K562 (cell line): ENCODE measurements around the gene PPM1N. TPM values are rescaled to one million over a fixed set of nuclear protein-coding genes. Genes with fewer than 3 reads are reported as not detected.

Experiments
- ATAC-seq: fragments of 200-7000 bp; cut with Tn5 transposase; 3 replicates; pipeline ENCODE4 v1.9.1; 2020; ENCODE audit warnings: moderate library complexity
- BruUV-seq: library from RNA; stranded (reverse); fragments of 400-500 nt; replicated peaks from 2 replicates; lab custom pipeline; 2021; lab: Mats Ljungman, UMichigan
- CTCF ChIA-PET: fragments of 300-600 bp; formaldehyde crosslinking; extraction: SDS; loops from one replicate; lab custom pipeline; 2021; ENCODE audit warnings: low intra/inter-chr PET ratio; lab: Yijun Ruan, JAX
- POLR2A ChIA-PET: fragments of 300-600, 350-650 bp; sonication (Branson Sonifier 250); formaldehyde crosslinking; extraction: SDS; loops from one replicate; lab custom pipeline; 2021; ENCODE audit warnings: antibody characterized with exemption, inconsistent platforms; lab: Yijun Ruan, JAX
- DNase-seq, 4 experiments: peaks; one replicate each; pipeline versions ENCODE4 v3.0.0 to v3.0.0-alpha.2; 2011 to 2018; ENCODE audit warnings: low spot score in 3 of 4, mixed read lengths in 3 of 4; ENCODE audit errors: extremely low read depth in 1 of 4
- FAIRE-seq: peaks from 2 replicates; lab custom pipeline; 2011; peaks lifted over from hg19 to GRCh38; lab: Jason Lieb, UNC
- H2AFZ ChIP-seq: 2 replicates; pipeline ENCODE4 v1.6.0; 2011; ENCODE audit warnings: low read depth, low read length, control low read depth, inconsistent platforms
- H3K27ac ChIP-seq: fragments of 200-600 bp; 3 replicates; pipeline ENCODE4 v1.8.0; 2011; ENCODE audit warnings: low read depth, mild to moderate bottlenecking, control low read depth, inconsistent platforms, low read length, moderate library complexity, mixed read lengths; ENCODE audit errors: extremely low read depth
- H3K27me3 ChIP-seq, 2 experiments: fragments of 300-600 bp in 1 of 2; 2 replicates in 1 of 2; 3 replicates in 1 of 2; pipeline versions ENCODE4 v1.6.0 to v1.8.0; 2011; ENCODE audit warnings: inconsistent platforms in 2 of 2, low read length in 2 of 2, mild to moderate bottlenecking in 1 of 2, mixed read lengths in 1 of 2, moderate library complexity in 1 of 2; ENCODE audit not compliant: control insufficient read depth in 2 of 2, insufficient read depth in 2 of 2
- H3K36me3 ChIP-seq: fragments of 300-600 bp; 3 replicates; pipeline ENCODE4 v1.8.0; 2011; ENCODE audit warnings: mild to moderate bottlenecking, low read length, inconsistent platforms; ENCODE audit not compliant: control insufficient read depth, insufficient read depth
- H3K4me1 ChIP-seq, 2 experiments: fragments of 200-600 bp in 1 of 2; replicated peaks in 1 of 2; 2 replicates in 1 of 2; 3 replicates in 1 of 2; pipeline versions ENCODE4 v1.5.1 to v1.8.0; 2011; ENCODE audit warnings: inconsistent platforms in 2 of 2, low read length in 2 of 2, mild to moderate bottlenecking in 1 of 2, mixed read lengths in 1 of 2, moderate library complexity in 1 of 2; ENCODE audit not compliant: control insufficient read depth in 2 of 2, insufficient read depth in 2 of 2
- H3K4me2 ChIP-seq: 2 replicates; pipeline ENCODE4 v1.6.1; 2011; ENCODE audit warnings: low read length, control low read depth, inconsistent platforms, mixed read lengths; ENCODE audit not compliant: insufficient read depth
- H3K4me3 ChIP-seq: fragments of 200-600 bp; sonication (generic), shearing (Covaris generic); 2 replicates; pipeline ENCODE4 v1.5.1; 2016; ENCODE audit warnings: control low read depth, inconsistent platforms
- H3K79me2 ChIP-seq: fragments of 200-600 bp; 3 replicates; pipeline ENCODE4 v1.8.0; 2011; ENCODE audit warnings: low read length, inconsistent platforms; ENCODE audit not compliant: control insufficient read depth, insufficient read depth
- H3K9ac ChIP-seq, 2 experiments: 2 replicates each; pipeline versions ENCODE4 v1.6.0 to v1.6.1; 2011; ENCODE audit warnings: low read depth in 2 of 2, low read length in 2 of 2, control low read depth in 1 of 2, inconsistent platforms in 1 of 2, mild to moderate bottlenecking in 1 of 2, mixed read lengths in 1 of 2; ENCODE audit not compliant: insufficient read depth in 1 of 2
- H3K9me1 ChIP-seq: one replicate; pipeline ENCODE4 v1.6.0; 2011; ENCODE audit warnings: inconsistent platforms, mild to moderate bottlenecking, low read length, moderate library complexity; ENCODE audit not compliant: control insufficient read depth, insufficient read depth
- H3K9me3 ChIP-seq: replicated peaks from 2 replicates; pipeline ENCODE4 v1.5.1; 2011; ENCODE audit warnings: low read depth, low read length, inconsistent platforms; ENCODE audit not compliant: control insufficient read depth, insufficient read depth
- H4K20me1 ChIP-seq: replicated peaks from 2 replicates; pipeline ENCODE4 v1.6.1; 2011; ENCODE audit warnings: low read length, inconsistent platforms, mixed read lengths; ENCODE audit not compliant: control insufficient read depth, insufficient read depth
- ATF7 ChIP-seq: fragments of 450-650 bp; IDR thresholded peaks from 2 replicates; pipeline ENCODE4 v1.7.1; 2014; ENCODE audit warnings: mild to moderate bottlenecking, moderate library complexity
- CXXC5 ChIP-seq: fragments of 250-450 bp; sonication (Bioruptor Pico); IDR thresholded peaks from 2 replicates; pipeline ENCODE4 v1.8.0; 2022; ENCODE audit warnings: inconsistent platforms, mild to moderate bottlenecking, moderate library complexity
- DDX20 ChIP-seq: fragments of 450-650 bp; IDR thresholded peaks from 2 replicates; pipeline ENCODE4 v1.6.1; 2016; ENCODE audit warnings: missing genetic modification characterization, low read depth, mild to moderate bottlenecking, missing compliant biosample characterization, moderate library complexity
- E2F1 ChIP-seq: sonication (generic); formaldehyde crosslinking; IDR thresholded peaks from 2 replicates; pipeline ENCODE4 v1.8.1; 2023; ENCODE audit warnings: mild to moderate bottlenecking, missing genetic modification reagents, moderate library complexity
- FOS ChIP-seq: IDR thresholded peaks from 3 replicates; pipeline ENCODE4 v1.6.1; 2011; ENCODE audit not compliant: insufficient read length; ENCODE audit errors: extremely low read depth
- FOXK2 ChIP-seq, 2 experiments: fragments of 450-650 bp; IDR thresholded peaks in 1 of 2; conservative IDR thresholded peaks in 1 of 2; 2 replicates each; pipeline ENCODE4 v1.6.1; 2016; ENCODE audit warnings: low read depth in 2 of 2, mild to moderate bottlenecking in 1 of 2
- L3MBTL2 ChIP-seq: fragments of 450-650 bp; IDR thresholded peaks from 2 replicates; pipeline ENCODE4 v1.6.1; 2016; ENCODE audit warnings: mild to moderate bottlenecking, moderate library complexity
- NEUROD1 ChIP-seq: fragments of 150-350 bp; IDR thresholded peaks from 2 replicates; pipeline ENCODE4 v1.6.1; 2014; ENCODE audit warnings: borderline replicate concordance, low read length, low read depth; ENCODE audit not compliant: partially characterized antibody
- PKNOX1 ChIP-seq: fragments of 450-650 bp; IDR thresholded peaks from 2 replicates; pipeline ENCODE4 v1.6.1; 2016
- PPARD ChIP-seq: fragments of 250-450 bp; sonication (Bioruptor Pico); IDR thresholded peaks from 2 replicates; pipeline ENCODE4 v1.8.0; 2022; ENCODE audit warnings: inconsistent platforms, mild to moderate bottlenecking, moderate library complexity
- SP2 ChIP-seq: IDR thresholded peaks from 2 replicates; pipeline ENCODE4 v1.6.1; 2011; ENCODE audit warnings: mild to moderate bottlenecking, low read depth, low read length, moderate library complexity; ENCODE audit not compliant: poor library complexity, severe bottlenecking; ENCODE audit errors: extremely low read depth
- STAT5A ChIP-seq: IDR thresholded peaks from 2 replicates; pipeline ENCODE4 v1.6.1; 2012; ENCODE audit warnings: low read length, inconsistent platforms, borderline replicate concordance
- SUPT5H ChIP-seq: fragments of 450-650 bp; IDR thresholded peaks from 2 replicates; pipeline ENCODE4 v1.6.1; 2016
- TCF7L2 ChIP-seq: fragments of 150-350 bp; IDR thresholded peaks from 2 replicates; pipeline ENCODE4 v1.6.1; 2016; ENCODE audit warnings: low read depth, mild to moderate bottlenecking, low read length, moderate library complexity
- VEZF1 ChIP-seq: fragments of 200-800 bp; sonication (Bioruptor generic); IDR thresholded peaks from 2 replicates; pipeline ENCODE4 v1.6.1; 2017; ENCODE audit warnings: missing genetic modification characterization, missing compliant biosample characterization
- ZNF311 ChIP-seq: fragments of 250-450 bp; sonication (Bioruptor Pico); IDR thresholded peaks from 2 replicates; pipeline ENCODE4 v1.4.0; 2020; ENCODE audit warnings: mild to moderate bottlenecking, moderate library complexity
- ZNF347 ChIP-seq: fragments of 450-650 bp; formaldehyde crosslinking; IDR thresholded peaks from 2 replicates; pipeline ENCODE4 v1.4.0; 2020; ENCODE audit warnings: low read depth, mild to moderate bottlenecking, moderate library complexity
- WGBS: fragments of 100-300 bp; shearing (Covaris generic); methylation state at CpG from one replicate; pipeline ENCODE4 v1.1.6; 2016; ENCODE audit warnings: low coverage, mixed read lengths; ENCODE audit not compliant: insufficient coverage; ENCODE audit errors: missing lambda C conversion rate; 5-methylcytosine and 5-hydroxymethylcytosine counted together
- in situ Hi-C: fragments of 300-500 bp; cut with MboI; formaldehyde crosslinking; loops from 4 replicates; pipeline ENCODE4 v1.15.0; 2018; ENCODE audit warnings: inconsistent platforms, mixed read lengths
- intact Hi-C: fragments of 100-400 bp; cut with micrococcal nuclease; formaldehyde crosslinking; loops from 2 replicates; pipeline ENCODE4 v1.14.2; 2022
- polyA plus RNA-seq, 8 experiments: library from polyadenylated mRNA; depleted of rRNA in 4 of 8; stranded (reverse) in 5 of 8; unstranded in 3 of 8; fragments of >200 nt; fragmentation: Nextera tagmentation in 2 of 8; fragmentation: Illumina TruSeq in 1 of 8; extraction: Ambion mirVana in 2 of 8; extraction: Trizol in 1 of 8; gene quantifications; 2 replicates each; pipeline versions ENCODE4 v1.2.1 to v1.2.3, GENCODE V29; 2011 to 2014; ENCODE audit warnings: inconsistent platforms in 1 of 8, missing spikeins in 1 of 8
- total RNA-seq, 7 experiments: library from RNA; depleted of rRNA in 6 of 7; stranded (reverse); fragments of >200 nt in 6 of 7; fragmentation: Illumina TruSeq in 2 of 7; extraction: Trizol in 2 of 7; gene quantifications; 2 replicates each; pipeline versions ENCODE4 v1.2.1 to v1.2.3, GENCODE V29; 2011 to 2021; ENCODE audit warnings: low replicate concordance in 1 of 7

Gene PPM1N
- total and polyA plus RNA-seq, 9 of the 15 experiments (the other 6 are each of a cell fraction or from before 2014, with no cell fraction given), result 4.5 to 15.6 (median 8.7) TPM

- in situ Hi-C loops, result no loop called here
- 62% methylated on average over 7 of the region's 9 CpGs for WGBS
- no peaks in the 10 kb centered on the region for H3K79me2 ChIP-seq
- H3K27ac ChIP-seq, result no peak overlapping the region
- H3K9me3 ChIP-seq, result no peaks in the 10 kb centered on the region; the same call in 1 of the 2 replicates
- H3K27me3 ChIP-seq, result no peaks in the 10 kb centered on the region
- POLR2A ChIA-PET, result interaction anchor here (0.6 to 2.7 kb wide), 5 partner anchors 11 to 87 kb away, joined by 3 to 10 read pairs (median 4); no protein-coding TSS in a partner anchor
- ATAC-seq (peak; percentile 77), FAIRE-seq (peak; percentile 85), DNase-seq (peak; percentile 76 to 89 (median 82))
- H3K4me3 ChIP-seq, result no peak overlapping the region
- no peak overlapping the region for H3K9ac ChIP-seq
- peaks cover 10% of the 10 kb centered on the region for H4K20me1 ChIP-seq
- H3K4me2 ChIP-seq, result no peak overlapping the region
- H2AFZ ChIP-seq, result no peak overlapping the region
- peaks cover 72% of the 10 kb centered on the region for H3K36me3 ChIP-seq
- CTCF ChIA-PET, result interaction anchor here (3.3 kb wide), 1 partner anchor 116 kb away, joined by 34 read pairs; no protein-coding TSS in a partner anchor
- peaks cover 5% of the 10 kb centered on the region for H3K9me1 ChIP-seq
- intact Hi-C loops, result no loop called here
- H3K4me1 ChIP-seq, result peaks cover 3 to 35% of the 10 kb centered on the region in 2 experiments; a peak in 3 of 5 replicates
- TSS peak; percentile 45 for BruUV-seq
- no peak for TF ChIP-seq ZNF311 (CRISPR knock-in tag)
- TF ChIP-seq DDX20 (tag), result no peak
- TF ChIP-seq PPARD (CRISPR knock-in tag), result no peak
- peak; percentile 80 for TF ChIP-seq FOS
- TF ChIP-seq SP2, result peak; percentile 26
- no peak for TF ChIP-seq STAT5A
- TF ChIP-seq VEZF1, result peak; percentile 42; the same call in 1 of the 2 replicates
- TF ChIP-seq FOXK2 (conservative IDR thresholded peaks at IDR 0.05 in 1 of 2, IDR thresholded peaks at IDR 0.05 in 1 of 2; ENCODE audit: low read depth in 2 of 2), result peak in 1 of 2 experiments; percentile 86; a peak in 2 of 4 replicates
- TF ChIP-seq NEUROD1, result peak; percentile 24
- peak; percentile 89 for TF ChIP-seq ATF7
- no peak for TF ChIP-seq ZNF347 (CRISPR knock-in tag)
- TF ChIP-seq TCF7L2, result peak; percentile 64; the same call in 1 of the 2 replicates
- peak; percentile 23; the same call in 1 of the 2 replicates for TF ChIP-seq PKNOX1
- peak; percentile 5; the same call in 1 of the 2 replicates for TF ChIP-seq SUPT5H
- TF ChIP-seq E2F1 (CRISPR knock-in tag), result no peak
- no peak for TF ChIP-seq L3MBTL2
- TF ChIP-seq CXXC5 (CRISPR knock-in tag), result no peak
Measured at GRCh38 chr19:45526143-45526542, 27.9 kb downstream of the PPM1N start.
